ENCODE results near the gene TFB1M.
"Not testable (repeated sequence)": the region's sequence is repeated elsewhere in the genome, so short reads cannot be mapped to it uniquely, and the experiment has no call there.

The TFB1M gene

DNA sequence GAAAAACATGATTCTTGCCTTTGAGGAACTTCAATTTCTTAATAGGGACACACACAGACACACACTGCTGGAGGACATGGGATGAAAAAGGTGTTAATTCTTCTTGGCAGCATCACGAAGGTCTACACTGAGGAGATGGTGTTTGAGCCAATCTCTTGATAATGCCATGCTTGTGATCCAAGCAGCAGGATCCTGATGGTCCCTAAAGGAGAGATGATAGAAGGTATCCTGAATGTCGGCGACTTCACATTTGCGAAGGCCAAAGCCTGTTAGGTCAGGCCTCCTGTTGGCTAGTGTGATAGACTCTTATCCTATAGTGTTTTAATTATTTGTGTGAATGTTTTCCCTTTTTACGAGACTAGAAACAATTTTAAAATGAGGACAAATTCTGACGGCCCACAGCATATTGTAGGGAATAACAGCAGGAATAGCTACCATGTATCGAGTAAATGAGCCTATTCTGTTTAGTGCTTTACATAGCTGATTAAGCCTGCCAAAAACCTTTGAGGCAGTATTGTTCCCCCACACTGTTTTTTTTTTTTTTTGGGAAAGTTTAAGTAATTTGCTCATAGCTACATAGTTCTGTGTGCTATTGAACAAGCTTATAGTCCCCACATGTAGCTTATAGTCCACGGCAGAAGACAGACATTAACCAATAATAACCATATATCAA lies 15.3 kb upstream of the TFB1M start:
- DNase-seq: no peak

DNA sequence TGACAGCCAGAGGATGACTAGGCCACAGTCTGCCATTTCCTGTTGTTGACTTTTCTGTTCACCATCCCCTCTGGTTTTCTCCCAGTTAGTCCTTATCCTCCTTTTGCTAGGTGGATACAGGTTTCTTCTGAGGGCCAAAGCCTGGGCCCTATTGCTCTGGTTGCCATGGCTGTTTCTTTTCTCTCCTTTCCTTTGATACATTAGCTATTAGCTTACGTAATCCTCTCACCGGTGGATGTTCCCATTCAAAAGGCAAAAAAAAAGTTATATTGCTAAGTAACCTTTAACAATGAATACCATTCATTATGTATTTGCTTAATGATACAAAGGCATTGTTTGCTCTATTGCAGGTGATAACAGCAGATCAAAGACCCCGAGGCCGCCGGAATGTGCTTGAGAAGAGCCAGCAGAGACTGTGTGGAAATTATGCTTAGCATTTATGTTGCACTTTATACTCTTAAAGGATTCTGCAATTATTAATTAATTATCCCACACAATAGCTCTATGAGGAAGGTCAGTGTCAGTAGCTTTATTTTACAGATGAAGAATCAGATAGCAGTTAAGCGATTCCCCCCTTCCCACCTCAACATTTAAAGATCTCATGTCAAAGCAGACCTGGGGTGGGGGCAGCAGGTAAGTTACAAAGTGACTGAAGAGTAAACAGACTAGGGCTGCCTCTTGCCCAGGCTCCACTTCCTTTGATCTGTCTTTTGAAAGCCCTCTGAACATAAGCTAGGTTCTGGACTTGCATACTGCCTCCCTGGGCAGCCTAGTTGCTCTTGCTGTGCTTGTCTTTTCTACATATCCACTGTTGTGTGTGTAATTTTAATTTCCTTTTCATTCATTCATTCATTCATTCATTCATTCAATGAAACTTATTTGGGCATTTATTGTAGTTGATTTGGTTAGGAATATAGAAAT lies 14.5 kb upstream of the TFB1M start:
- DNase-seq: no peak

DNA sequence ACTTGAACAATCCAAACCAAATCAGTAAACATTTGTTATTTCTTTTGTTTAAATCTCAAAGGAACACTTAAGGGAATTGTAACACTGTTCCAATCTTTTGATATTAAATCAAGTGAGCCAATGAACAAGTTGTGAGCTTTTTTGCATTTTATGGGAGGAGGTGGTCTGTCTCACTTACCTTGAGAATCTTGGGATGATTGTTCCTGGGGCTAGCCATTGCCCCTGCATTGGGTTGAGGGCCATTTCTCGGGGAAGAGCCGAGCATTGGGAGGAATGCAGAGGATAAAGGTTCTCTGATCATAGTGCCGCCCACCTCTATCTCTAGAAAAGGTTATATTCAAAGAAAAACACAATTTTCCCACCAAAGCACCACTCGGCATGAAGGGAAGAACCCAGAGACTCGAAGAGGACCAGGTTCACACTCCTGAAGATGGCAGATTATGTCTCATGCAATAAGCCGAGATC lies 13.8 kb upstream of the TFB1M start:
- no peak for DNase-seq

DNA sequence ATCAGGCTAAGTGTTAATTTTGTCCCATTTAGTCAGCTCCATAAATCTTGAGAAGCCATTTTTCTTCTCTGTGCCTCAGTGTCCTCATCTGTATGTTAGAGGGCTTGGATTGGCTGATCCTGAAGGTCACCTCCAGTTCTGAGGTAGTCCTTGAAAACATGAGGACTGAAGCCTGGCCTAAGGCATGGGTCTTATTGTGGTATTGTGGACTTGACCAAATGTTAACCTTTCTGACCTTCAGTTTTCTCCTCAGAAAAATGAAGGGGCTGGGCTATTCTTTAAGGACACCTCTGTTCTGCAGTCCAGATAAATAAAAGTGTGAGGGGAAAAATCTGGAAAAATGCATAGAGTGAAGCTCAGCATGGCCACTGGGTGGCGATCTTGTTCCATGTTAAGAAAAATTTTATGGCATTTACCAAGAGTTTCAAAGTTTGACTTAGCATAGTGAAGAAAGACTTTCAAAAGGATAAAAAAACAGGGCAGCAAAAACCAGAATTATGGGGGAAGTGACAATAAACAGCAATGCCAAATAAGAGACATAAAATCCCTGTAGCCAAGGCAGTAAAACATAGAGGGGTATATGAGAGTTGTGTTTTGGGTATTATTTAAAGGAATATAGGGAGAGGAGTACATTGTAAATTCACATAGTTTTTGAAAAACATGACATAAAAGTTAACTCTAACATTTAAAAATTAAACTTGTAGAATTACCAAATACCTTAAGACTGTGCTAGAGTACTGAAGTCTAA lies 13.2 kb upstream of the TFB1M start:
- peak; percentile 72 for DNase-seq

DNA sequence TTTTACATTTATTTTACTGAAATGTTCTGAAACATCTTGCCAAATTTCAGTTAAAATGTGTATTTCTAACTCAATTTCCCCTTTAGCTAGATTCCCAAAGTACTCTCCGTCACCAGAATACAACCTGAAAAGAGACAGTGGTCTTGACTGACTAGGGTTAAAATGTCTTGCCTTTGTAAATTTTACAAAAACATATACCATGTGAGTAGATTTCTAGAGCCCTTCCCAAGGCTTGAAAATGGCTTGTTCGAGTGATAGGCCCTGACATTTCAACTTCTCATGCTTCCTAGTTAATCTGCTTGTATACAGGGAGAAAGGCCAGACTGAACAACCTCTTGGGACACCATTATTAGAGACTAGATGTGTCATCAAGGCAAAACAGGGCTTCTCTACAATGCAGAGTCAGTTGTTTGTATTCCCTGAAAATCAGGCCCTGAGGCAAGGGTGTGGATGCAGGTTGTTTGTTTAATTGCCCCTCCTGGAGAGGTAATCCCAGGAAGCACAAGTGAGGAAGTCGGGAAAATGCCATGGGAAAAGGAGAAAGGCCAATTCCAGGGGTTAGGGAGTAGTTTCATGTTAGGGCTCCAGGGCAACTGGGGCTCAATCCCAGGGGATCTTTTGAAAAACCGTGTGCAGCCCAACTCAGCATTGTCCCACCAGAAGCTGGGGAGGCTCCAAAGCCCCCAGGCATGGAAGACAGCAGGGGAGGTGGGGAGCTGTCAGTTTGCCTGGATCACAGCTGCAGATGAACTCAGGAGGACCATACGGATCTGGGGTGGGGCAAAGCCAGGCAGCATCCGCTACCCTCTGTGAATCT lies 11.6 kb upstream of the TFB1M start:
- no peak for DNase-seq

DNA sequence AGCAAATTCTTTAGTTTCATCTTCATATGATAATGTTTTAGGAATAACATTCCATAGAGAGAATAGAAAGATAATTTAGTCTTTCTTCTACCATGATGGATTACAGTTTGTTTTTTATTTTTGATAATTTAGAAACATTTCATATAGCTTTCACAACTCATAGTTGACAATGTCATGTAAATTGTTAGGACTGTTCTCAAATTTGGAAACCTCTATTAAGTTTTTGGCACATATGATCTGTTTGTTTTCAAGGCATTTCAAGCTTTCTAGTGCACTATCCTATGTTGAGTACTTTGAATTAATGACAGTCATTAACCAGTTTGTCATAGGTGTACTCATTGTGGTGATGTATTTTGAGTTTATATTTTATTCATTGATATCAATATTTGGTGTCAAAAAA lies 10.7 kb upstream of the TFB1M start:
- DNase-seq: no peak

DNA sequence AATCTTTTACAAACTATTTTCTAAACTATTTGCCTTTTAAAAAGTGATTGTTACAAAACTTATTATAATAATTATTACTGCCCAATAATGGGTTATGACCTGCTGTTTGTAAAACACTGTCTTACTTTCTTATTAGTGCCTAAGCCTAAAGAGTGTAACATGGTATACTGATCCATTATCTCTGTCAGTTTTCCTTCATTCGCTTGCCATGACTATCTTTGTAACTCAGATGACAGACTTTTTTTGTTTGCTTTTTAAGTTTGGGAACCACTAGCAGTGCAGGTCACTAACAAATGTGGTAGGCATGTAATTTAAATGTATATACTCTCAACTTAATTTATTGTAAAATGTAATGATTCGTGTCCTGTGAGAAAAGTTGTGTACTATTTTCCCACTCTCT lies 9.9 kb upstream of the TFB1M start:
- DNase-seq: no peak

DNA sequence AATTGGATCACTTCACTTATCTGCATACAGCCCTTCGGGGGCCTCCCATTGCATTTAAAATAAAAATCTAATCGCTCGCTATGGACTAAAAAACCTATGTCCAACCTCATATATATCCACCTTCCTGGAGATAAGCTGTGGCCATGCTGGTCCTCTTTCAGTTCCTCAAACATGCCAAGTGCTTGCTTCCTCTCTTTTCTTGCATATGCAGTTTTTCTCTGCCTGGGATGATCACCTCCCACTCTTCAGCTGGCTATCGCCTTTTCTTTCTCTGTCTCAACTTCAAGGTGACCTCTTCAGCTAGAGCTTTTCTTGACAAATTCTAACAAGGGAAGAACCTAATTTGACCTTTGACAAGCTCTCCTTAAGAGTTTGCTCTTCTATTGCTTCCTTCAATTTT lies 5.6 kb upstream of the TFB1M start:
- no peak for DNase-seq

DNA sequence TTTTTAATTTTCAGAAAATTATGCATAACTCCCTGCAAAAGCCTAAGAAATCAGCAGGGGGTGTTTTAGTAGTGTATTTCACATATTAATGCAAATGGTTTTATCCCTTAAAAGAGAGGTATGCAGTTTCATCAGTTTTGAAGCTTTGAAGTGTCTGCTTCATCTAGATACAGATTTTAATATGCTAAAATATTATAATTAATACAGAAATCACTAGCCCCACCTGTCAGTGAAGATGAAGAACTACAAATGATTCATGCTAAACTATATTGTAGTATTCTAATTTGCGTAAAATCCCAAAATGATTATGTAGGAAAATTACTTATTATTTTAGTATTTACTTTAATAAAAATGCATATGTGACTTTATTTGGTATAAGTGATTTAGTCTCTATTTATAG lies 2.9 kb upstream of the TFB1M start:
- DNase-seq: no peak

DNA sequence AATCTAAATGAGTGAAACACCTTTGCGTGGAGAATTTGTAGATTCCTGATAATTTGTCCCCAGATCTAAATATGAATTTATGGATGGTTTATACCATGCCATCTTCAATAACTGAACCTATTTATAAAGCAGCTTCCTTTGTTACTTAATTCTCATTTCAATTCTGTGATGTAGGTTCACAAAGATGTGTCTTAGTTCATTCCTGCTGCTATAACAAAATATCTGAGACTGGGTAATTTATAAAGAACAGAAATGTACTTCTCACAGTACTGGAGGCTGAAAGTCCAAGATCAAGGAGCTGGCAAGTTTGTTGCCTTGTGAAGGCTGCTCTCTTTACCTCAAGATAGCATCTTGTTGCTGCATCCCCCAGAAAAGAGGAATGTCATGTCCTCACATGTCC lies 2.1 kb upstream of the TFB1M start:
- DNase-seq: no peak

DNA sequence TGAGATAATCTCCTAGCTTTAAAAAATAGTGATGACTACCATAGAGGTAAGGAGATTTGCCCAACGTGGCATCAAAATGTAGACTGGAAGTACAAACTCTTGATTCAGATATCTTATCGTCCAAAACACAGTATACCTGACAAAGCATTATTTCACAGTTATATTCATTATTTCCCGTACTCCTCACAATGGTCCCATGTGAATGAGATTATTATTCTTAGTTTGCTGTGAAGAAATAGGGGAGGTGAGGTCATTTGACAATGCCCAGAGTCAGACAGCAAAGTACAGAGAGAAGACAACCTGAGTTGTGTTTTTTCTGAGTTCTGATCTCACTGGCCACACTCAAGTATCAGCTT lies 1.2 kb upstream of the TFB1M start:
- no peak for DNase-seq

DNA sequence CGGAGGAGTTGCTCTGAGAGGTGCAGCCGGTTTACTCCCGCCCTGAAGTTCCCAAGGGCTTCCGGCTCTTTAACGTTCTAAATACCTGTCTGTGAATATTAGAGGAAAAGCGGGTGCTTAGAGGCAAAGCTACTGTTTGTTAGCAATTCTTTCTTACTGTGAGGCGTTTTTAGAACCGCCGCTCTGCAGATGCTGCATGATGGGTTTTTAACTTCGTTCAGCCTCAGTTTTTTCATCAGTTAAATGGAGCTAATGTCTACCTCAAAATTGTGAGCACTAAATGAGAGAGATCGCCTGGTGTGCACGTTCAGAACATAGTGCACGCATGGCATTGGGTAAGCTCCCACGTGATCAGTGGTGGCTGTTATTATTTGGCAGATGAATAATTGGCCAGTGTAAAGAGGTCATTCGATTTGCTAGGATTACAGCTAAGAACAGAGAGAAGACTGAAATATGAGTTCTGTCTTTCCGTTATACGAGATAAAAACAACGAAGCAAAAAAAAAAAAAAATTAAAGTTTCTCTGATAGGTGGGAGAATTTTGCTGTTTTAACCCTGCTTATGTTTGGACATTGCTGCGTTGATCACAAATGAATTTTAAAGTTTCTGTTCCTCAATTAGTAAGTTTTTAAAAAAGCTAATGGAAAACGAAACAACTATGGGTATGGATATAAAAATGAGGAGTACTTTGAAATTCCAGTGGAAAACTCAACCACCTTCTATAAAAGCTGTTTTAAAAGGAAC lies 660 bp upstream of the TFB1M start:
- DNase-seq: peak; percentile 17

DNA sequence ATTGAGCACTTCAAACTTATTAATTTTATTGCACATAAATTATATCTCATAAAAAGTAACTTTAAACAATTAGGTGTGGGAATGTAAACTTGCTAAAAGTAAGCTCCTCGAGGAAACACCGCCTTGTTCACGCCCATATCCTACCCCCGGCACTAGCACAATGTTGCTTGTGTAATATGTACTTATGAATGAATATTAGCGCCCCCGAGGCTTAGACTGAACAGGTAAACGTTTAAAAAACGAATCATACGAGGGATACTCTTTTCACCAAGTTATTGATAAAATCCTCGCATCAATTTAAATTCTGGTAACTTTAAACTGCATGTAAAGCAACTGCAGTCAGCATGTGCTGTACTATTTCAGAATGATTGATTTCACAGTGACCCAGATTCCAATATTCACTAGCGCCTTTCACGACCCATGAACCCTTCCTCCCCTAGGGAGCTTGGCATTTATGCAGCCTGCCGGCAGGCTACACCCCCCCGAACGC lies 637 bp downstream of the TFB1M start:
- no peak for DNase-seq

DNA sequence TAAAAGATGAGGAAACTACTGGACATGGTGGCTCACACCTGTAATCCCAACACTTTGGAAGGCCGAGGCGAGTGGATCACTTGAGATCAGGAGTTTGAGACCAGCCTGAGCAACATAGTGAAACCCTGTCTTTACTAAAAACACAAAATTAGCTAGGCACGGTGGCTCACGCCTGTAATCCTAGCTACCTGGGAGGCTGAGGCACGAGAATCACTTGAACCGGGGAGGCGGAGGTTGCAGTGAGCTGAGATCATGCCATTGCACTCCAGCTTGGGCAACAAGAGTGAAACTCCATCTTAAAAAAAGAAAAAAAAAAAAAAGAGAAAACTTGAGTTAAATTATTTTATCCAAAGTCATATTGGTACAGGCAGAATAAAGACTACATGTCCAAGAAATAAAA lies 1.3 kb downstream of the TFB1M start:
- not testable (repeated sequence) for DNase-seq

DNA sequence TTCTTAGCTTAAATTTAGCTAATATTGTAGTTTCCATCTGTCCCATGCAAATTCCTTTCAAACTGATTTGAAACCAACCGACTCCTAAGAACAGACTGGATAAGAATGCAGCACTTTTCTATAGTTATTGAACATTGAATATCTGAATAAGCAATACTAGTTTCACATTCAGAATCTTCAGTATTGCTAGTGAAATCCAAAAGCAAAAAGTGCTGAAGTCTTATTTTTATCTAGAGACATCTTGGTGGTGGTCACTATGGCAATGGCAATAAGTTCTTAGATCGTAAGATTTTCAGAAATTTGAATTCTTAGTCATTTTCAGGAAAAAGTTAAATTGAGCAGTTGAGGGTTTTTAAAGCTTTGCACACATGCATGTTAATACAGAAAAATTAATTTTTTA lies 2.7 kb downstream of the TFB1M start:
- no peak for DNase-seq

DNA sequence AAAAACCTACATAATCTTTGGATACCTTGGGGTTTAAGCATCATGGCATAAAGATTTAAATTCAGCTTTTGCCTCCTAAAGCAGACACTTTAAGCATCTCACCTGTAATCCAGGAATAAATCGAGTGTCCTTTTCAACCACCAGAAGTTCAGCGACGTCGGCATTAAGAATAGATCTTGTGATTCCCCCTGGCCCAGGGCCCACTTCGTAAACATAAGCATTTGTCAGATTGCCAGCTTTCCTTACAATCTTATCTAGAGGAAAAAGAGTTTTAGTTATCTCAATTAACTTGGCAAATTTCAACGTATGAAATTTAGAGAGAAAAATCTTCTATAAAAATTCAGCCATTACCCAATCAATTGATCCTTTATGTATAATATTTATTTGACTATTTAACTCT lies 3.2 kb downstream of the TFB1M start:
- no peak for DNase-seq

DNA sequence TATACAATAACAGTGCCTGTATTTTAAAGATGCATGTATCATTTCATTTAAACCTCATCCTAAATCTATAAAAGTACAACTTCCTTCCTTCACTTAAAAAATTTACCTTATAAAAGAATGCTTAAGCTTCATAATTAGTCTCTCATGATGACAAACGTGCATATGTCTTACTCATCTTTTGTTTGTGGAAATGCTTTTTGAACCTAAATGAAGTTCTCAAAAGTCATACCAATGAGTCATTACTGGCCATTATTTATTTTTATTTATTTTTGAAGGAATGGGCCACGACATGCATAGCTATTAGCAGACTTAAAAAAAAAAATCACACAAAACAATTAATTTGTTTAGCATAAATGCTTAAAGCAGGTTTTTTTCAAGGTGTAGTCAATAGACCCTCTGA lies 3.7 kb downstream of the TFB1M start:
- no peak for DNase-seq

DNA sequence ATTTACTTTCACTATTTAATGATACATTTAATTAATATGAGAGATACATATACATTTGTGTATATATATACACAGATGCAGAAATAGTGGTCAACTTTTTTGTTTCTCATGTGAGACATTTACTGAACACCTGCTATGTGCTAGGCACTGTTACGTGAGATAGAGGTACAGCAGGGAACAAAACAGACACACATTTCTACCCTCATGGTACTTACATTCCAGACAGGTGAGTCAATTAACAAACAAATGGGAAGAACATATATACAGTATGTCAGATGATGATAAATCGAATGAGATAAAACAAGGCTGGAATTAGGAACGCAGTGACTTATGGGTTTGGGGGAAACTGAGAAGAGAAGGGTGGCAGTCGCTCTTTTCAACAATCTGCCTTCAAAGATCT lies 5.1 kb downstream of the TFB1M start:
- DNase-seq: no peak

DNA sequence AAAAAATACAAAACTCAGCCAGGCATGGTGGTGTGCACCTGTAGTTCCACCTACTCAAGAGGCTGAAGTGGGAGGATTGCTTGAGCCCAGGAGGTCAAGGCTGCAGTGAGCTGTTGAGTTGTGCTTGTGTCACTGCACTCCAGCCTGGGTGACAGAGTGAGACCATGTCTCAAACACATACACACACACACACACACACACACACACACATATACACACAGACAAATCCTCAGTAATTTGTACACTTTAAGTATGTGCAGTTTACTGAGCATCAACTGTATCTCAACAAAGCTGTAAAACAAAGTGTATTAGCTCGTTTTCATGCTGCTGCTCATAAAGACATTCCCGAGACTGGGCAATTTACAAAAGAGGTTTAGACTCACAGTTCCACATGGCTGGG lies 7.3 kb downstream of the TFB1M start:
- DNase-seq: no peak

DNA sequence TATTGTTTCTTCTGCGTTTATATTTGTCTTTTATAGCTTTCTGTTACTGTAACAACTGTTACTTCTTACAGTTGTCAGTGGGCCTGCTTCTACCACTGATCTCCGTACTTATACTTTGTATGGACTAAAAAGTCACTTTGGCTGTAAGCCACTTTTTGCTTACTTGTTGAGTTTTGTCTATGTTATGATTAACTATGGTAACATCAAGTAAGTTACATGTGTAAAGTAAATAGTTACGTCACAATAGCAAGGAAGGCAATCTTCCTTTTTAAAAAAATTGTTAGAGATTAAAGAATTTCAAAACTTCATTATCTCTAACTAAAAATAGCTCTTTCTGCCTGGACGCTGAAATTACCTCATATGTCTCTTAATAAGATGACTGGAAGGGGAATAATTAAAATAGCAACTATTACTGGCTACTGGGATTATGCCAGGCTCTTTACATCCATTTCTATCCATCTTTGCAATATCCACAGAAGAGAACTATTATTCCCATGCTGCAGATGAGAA lies 10.9 kb downstream of the TFB1M start:
- no peak for DNase-seq

DNA sequence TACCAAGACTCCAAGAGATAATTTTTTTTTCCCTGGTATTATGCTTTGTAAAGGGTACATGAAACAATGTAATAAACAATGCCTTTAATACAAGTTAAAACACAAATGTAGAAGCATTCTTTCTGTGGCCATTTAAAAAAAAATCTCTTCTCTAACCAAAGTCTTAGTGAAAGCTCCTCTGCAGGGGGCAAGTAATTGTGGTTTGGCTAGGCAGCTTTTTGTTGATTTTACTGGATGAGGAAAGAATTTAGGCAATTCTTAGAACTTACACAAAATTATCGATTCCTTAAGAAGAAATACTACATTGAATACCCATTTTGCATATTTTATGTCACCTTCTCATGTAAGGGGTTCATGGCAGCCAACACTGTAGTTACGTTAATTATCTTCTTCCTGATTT lies 12.4 kb downstream of the TFB1M start:
- DNase-seq: no peak

DNA sequence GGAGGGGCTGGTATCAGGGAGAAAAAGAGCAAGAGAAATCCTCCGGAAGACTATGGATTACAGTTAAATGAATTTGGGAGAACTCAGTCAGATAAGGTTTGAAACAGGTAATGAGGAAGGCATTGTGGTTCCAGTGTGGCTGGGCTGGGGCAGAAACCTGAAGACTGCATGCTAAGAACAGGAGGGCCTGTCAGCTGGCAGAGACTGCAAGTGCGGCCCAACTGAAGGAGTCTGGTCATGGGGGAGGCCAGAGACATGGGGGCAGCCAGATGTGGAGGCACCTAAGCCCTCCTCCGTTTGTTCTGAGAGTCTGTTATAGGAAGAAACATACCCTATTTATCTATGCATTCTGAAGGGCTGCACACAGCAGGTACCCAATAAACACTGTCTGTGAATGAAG lies 16.6 kb downstream of the TFB1M start:
- DNase-seq: no peak

All from stimulated activated CD4-positive, alpha-beta T cell treated with anti-CD3 and anti-CD28 coated beads, Interleukin-12 subunit alpha, Interleukin-12 subunit beta, amount 100 ng/mL, for 4 hours (primary cell).